Inflammatory macrophage treated with lipopolysaccharide for 4 hours (primary cell): ENCODE results near the gene HDAC4.
"Not testable (repeated sequence)": the region's sequence is repeated elsewhere in the genome, so short reads cannot be mapped to it uniquely, and the experiment has no call there.

Source experiments
- DNase-seq: peaks from one replicate; pipeline ENCODE4 v3.0.0-alpha.2; 2020

Gene HDAC4

DNA sequence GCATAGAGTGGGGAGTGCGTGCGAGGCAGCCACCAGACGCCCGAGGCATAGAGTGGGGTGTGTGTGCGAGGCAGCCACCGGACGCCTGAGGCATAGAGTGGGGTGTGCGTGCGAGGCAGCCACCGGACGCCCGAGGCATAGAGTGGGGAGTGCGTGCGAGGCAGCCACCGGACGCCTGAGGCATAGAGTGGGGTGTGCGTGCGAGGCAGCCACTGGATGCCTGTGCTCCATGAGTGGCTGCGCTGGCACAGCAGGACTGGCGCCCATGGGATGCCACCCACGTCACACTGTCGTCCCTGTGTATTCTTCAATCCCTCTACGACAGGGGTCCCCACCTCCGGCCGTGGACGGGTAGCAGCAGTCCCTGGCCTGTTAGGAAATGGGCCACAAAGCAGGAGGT is 221.9 kb downstream of the HDAC4 start:
- no peak for DNase-seq

DNA sequence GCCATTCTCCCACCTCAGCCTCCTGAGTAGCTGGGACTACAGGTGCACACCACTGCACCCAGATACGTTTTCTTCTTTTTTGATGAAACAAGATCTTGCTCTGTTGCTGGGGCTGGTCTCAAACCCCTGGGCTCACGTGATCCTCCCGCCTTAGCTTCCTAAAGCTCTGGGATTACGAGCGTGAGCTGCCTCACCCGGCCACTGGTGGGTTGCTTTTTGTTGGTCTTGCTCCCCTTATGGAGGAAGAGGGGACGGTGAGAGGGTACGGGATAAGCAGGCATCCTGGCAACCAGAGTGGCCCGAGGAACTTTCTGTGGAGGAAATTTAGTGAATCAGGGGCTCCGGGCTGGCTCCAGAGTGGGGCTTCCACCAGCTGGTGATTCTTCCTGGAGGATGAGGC is 222.3 kb downstream of the HDAC4 start:
- no peak for DNase-seq

DNA sequence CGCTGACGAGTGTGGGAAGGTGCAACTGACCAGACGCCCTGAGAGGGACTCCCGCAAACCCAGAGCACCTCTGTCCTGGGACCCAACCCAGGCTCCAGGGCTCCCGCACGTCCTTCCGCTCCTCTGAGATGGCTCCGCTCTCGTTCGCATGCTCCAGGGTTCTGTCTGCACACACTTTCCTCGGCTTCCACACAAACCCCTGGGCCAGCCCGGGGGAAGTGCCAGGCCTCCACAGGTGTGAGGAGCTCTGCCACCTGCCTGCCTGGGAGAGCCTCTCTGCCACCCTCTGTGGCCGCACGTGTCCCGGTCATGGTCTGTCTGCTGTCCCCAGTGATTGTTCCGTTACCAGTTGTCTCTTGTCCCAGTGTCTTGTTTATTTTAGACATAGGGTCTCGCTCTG is 222.9 kb downstream of the HDAC4 start:
- DNase-seq: no peak

DNA sequence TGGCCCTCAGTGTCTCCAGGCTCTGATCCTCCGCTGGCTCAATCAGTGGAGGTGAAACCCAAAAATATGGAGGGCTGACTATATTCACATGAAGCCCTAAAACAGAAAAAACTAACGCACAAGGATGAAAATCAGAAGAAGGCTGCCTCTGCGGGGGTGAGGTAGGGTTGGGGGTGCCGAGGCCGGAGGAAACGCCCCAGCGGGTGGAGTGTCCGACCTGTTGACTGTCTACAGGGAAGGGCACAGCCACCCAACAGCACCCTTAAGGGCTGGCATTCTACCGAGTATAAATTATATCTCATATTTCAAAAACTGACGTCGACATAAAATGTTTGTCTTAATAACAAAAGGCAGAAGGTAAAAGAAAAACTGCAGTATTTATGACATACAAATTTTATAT is 223.5 kb downstream of the HDAC4 start:
- DNase-seq: no peak

DNA sequence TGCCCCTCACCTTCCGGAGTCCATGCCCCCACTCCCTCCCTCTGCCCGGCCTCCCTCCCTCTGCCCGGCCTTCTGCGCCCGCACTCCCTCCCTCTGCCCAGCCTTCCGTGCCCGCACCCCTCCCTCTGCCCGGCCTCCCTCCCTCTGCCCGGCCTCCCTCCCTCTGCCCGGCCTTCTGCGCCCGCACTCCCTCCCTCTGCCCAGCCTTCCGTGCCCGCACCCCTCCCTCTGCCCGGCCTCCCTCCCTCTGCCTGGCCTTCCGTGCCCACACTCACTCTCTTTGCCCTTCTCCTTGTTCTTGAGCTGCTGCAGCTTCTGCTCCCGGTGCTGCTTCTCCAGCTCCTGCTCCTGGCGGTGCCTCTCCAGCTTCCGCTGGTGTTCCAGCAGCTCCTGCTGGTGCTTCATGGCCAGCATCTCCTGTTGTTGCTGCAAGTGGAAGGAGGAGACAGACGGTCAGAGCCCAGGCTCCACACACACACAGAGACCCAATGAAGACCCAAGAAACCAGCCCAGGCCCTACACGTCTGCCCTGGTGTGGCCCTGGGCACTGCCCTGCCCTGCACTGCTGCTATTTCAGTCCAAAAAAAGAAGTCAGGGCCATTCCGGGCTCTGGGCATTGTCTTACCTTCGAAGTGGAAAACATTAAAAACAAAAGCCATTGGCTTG is 224.5 kb downstream of the HDAC4 start:
- not testable (repeated sequence) for DNase-seq

DNA sequence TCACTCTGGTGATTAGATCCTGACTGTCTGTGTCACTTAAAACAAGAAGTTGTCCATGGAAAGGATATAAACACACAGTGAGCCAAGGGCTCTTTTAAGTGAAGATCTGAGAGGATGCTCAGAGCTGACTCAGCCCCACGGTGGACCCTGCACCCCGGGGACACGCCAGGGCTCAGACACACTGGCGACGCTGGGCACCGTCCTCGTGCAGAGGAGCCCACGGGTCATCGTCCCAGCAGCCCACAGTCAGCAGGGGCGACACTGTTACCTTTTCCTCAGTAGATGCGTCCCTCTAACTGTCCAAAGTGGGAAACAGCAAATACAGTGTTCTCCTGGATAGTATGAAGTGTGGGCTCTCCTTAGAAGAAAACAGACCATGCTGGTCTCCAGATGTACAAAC is 225.6 kb downstream of the HDAC4 start:
- no peak for DNase-seq

DNA sequence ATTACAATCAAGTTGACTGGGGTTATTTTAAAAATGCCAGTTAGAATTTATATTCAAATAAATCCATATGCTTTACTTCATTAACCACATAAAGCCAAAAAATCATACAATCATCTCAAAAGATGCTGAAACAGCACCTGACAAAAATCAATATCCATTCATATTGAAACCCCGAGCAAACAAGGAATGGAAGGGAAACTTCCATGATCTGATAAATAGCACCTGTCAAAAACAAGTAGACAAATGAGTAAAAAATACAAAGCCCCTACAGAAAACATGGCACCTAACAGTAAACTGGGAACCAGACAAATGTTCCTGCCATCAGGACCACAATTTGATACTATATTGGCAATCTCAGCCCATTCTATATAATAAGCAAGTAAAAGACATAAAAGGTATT is 227.5 kb downstream of the HDAC4 start:
- DNase-seq: no peak

DNA sequence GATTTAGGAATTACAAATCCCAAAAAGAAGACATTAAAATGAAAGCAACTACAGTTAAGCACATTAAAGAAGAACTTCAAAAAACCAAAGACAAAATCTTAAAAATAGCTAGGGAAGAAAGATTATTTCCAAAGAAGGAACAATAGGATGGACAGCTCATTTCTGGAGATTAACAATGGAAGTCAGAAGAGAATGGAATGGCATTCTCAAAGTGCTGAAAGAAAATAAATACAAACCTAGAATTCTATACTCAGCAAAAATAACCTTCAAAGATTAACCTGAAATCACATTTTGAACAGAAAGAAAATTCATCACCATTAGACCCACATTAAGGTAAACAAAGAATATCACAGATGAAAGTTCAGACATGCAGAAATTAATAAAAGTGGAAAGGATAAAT is 229.2 kb downstream of the HDAC4 start:
- DNase-seq: no peak

DNA sequence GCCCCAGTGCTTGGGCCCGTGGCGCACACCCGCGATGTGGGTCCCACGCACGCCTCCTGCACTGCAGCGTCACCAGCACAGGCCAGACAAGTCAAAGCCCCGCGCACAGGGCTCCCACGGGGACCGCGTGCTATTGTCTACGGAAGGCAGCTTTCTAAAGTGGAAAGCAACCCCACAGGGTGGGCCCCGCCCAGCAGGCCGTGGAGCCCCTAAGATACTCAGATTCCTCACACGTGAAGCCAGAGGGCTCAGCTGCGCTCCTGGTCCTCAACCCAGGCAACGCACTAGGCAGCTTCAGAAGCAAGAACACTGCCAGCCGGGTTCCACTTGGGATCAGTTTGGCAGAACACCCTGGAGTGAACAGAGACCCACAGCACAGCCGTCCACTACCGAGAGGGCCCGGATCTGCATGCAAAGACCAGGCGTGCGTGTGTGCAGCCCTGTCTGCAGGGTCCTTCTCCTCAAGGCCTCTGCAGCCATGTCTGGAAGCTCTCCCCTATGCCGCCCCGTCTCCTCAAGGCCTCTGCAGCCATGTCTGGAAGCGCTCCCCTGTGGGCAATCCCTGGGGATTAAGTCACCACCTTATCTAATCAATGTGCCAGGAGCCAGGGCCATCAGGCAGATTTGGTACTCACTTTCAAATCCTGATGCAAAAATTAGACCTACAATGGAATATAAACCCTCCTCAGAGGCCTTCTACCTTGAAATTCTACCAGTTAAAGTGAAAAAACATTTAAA is 231.3 kb downstream of the HDAC4 start:
- DNase-seq: no peak

DNA sequence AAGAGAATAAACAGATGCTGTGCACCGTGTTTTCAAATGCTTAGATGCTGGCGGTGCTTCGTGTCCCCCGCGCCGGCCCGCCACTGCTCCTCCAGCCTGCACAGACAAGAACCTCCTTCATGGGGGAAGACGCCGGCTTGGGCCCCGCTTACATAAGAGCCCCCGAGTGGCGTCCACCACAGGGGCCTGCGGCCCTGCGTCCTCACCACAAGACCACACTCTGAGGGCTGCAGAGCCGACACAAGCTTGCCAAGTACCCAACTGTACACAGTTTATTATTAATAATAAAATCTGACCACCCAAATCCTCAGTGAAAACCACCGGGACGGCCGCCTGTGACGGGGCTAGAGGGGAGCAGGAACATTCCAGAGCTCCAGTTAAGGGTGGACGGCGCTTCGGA is 232.2 kb downstream of the HDAC4 start:
- DNase-seq: no peak

DNA sequence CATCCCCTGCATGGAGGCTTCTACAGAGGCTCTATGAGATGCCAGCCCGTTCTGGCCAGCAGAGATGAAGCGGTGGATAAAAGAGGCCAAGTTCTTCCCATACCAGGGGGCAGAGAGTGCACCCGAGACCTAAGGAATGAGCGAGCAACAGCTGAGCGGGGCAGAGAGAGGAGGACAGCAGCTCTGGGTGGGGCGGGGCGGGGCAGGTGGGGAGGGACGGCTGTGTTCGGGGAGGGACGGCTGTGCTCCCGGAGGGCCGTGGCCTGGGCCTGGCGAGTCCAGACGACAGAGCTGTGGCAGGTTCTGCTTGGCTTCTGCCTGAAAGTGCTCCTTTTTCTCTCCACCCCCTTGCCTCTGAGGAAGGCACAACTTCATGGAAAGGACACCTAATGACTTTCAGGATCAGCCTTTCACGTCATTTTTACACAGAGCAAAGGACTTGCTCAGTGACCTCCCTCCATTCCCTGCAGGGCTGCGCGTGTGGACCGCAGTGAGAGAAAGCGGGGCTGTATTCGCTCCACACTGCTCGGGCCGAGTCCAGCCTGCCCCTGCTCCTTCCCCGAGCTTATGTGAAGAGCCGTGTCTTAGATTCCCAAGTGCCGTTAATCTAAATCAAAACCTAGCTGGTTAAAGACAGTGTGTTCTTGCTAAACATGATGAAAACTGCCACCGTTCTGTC is 232.9 kb downstream of the HDAC4 start:
- no peak for DNase-seq

DNA sequence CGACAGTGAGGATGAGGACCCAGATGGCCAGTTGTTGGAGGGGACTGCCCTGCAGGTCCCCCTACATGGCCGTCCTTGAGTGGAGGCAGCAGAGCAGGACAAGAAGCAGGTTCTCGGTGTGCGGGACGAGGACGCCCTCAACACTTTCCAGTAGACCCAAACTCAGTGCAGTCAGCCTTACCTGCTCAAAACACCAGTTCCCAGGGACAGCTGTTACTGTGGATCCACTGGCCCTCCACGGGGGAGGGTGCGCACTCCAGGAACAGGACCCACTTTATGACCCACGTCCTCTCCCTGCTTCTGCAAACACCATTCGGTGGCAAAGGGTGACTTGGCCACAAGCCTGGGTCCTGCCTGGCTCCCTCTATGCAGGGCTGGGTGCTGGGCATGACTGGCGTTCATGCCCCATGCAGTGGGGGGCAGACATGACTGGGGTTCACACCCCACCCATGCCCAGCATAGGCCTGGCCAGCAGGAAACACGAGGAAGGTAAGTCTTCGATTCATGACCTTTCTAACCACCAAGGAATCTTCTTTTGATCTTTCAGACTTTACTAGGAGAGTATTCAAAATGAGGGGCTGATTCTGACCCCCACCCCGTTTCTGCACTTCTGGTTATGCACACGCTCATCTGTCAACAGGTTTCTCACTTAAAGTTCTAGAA is 233.7 kb downstream of the HDAC4 start:
- DNase-seq: no peak

DNA sequence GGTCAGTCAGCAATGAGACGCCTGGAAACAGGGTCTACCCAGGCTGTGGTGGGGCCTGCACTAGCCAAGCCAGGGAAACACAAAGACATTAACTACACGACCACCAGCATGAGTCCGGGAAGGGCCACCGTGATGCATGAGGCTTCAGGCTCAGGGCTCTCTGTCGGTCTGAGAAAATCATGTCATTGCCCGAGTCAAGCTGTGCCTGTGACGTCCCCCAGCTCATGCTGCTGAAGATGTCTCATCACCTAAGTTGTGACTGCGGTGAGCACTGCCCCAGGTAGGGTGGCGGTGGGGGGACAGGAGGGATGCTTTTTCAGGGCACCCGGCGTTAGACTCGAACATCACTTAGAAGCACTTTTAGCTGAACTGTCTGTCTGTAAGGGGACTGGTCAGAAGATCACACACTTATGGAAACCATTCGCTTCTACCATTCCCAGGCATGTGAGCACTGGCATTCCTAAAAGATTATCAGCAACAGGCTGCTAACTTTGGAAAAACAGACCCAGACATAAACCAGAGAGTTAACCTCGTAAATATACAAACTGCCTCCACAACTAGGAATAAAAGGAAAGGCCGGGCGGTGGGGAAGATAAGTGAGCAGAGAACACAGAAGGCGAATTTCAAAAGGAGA is 234.5 kb downstream of the HDAC4 start:
- no peak for DNase-seq

DNA sequence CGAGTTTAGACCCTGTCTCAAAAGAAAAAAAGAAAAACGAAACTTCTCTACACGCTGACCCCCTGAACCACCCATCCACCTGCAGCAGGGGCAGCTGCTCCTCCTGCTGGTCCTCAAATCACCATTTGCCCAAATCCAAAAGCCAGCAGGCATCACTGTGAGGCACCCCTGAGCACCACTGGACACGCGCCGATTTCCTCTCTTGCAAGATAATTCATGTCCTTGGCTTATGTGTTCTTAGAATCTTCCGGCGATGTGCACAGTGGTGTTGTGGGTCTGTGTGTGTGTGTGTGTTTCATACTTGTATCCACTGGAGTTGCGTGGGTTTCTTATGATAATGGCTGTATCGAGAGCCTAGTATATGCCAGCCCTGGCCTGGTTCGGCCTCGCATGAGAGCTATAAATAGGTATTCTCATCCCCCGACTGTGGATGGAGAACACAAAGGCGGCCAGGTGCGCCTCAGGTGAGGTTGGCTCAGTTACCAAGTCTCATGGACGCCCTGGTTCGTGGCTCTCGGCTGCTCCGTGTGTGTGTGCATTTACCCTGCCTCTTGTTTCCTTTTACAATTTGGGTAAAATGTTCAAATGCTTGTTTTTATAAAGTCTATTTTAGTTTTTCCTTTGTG is 235.5 kb downstream of the HDAC4 start:
- DNase-seq: no peak

DNA sequence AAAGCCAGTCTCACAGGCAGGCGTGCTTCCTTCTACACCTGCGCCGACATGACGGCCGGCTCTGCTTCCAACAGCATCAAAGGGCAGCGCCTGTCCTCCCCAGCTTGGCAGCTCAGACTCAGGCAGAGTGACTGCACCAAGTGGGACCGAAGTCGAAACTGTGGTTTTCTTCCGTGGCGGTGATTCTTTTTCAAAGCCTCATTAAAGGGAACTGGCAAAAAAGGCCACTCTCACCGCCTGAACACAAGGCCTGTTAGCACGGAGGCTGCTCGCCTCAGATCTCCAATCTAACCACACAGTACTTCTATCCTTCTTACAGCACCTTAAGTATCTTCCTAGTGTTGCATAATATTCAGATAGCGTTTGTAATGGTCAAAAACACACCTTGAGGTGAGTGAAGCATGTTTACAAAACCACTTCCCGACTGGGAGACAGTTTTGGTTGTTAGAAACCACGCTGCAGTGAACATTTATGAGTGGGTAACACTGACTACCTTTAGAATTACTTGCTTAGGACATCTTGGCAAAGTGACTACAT is 236.4 kb downstream of the HDAC4 start:
- DNase-seq: no peak

DNA sequence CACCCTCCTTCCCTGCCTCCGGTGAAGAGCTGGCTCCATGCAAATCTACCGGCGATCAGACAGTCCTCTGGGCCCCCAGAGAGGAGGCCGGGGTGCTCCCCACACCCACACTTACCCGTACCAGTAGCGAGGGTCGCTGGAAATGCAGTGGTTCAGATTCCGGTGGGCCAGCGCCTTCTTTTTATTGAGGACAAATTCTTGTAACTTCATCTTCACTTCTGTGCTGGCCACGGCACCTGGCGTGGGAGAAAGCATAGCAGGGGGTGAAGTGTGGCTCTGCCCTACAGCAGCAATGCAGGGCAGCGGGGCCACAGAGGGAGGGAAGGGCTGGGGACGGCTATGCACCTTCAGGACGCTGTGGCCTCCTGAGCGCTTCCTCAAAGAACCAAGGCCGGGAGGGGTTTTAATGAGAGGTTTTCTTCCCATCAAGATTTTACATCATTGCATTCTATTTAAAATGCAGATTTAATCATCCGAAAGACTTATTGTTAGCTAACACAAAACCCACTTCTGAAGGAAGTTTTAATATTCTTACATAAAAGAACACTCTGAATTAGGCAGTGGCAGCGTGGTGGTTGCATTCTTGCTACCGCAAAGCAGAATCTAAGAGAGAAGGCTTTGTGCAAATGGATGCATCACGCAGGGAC is 237.0 kb downstream of the HDAC4 start:
- no peak for DNase-seq

DNA sequence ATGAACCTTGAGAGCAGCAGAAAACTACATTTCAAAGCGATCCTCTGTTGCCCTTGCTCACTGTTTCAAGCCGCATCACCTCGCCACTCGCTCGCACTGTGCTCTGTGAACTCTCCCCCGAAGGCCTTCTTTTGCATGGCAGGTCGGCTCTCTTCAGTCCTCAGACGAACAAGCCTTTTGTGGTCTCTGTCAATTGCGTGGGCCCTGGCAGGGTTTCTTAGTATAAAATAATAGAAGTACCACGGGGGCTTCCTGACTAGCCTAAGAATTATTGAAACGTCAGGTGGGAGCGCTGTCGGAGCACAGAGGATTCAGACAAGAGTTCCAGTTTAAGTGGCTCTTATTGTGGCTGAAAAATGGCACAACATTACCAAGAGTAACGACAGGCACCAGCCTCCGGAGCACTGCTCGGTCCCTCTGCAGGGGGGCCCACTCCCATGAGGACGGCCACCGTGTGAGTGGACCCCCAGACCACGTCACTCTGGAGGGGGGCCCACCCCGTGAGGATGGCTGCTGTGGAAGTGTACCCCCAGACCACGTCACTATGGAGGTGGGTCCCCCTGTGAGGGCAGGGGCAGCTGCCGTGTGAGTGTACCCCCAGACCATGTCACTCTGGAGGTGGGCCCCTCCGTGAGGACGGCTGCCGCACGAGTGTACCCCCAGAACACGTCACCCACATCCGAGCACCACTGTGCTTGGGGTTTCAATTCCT is 237.7 kb downstream of the HDAC4 start:
- no peak for DNase-seq

DNA sequence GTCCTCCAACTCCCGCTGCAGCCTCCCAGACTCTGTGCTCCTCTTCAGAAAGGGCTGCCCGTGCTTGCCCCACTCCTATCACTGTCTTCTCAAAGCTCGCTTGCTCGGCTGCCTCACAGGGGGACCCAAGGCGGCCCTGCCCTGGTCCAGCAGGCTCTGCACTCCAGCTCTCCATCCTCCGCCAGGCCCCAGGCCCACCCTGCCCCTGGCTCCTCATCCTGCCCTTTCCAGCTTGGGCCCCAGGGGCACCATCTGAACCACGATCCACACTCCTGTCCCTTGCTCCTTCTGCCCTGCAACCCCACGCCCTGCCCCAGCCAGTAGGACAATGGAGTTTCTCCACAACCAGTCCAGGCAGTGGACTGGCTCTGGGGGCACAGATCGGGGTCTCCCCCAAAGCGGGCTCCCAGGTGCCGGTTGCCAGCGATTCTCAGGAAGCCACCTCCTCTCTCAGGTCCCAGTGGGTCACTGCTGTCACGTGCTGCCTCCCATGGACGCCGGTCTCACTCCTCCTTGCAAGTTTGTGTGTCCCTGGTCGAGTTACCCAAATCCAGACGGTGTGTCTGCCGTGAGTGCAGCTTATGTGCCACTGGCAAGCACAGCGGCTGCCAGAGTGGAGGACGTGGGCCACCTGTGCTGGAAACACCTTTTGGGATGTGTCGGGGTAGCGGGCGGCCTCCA is 238.5 kb downstream of the HDAC4 start:
- DNase-seq: no peak

DNA sequence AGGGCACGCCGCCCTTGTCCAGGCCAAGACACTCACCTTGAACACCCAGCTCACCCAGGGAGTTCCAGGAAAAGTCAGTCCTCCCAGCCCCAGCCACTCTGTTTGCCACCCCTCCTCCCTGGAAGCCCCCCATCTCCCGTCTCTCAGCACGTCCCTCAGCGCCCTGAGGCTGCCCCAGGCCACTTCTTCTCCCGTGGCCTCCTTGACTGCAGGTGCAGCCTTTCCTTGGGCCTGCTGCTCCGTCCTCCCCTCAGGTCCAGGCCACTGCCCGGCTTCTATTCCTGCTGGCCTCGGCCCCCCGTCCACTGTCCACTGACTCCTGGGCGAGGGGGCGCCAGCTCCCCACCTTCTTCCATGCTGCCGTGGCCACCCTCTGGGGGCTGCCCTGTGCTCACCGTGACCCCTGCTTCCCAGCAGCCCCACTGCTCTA is 239.1 kb downstream of the HDAC4 start:
- DNase-seq: no peak
